Hematopoietic multipotent progenitor cell treated with erythropoietin and hydrocortisone succinate and interleukin-3 and kit ligand, for 17 days (in vitro differentiated cells): ENCODE data around the gene CACNA1H.

Experiments used
- DNase-seq: peaks from one replicate; pipeline ENCODE4 v3.0.0-alpha.2; 2015; ENCODE audit warnings: low spot score

CACNA1H gene

GRCh38 chr16:1211451-1212268 is 58.8 kb downstream of the CACNA1H start:
- DNase-seq: no peak

- no peak for DNase-seq
These were observed 59.8 kb downstream of the CACNA1H start for GRCh38 chr16:1212616-1213194.

GRCh38 chr16:1213231-1213630 is 60.3 kb downstream of the CACNA1H start:
- no peak for DNase-seq

- no peak for DNase-seq
These were observed 61.0 kb downstream of the CACNA1H start for GRCh38 chr16:1213796-1214372.

- DNase-seq: no peak
These were observed 61.8 kb downstream of the CACNA1H start for GRCh38 chr16:1214719-1215118.

- no peak for DNase-seq
These were observed 62.8 kb downstream of the CACNA1H start for GRCh38 chr16:1215574-1216295.

- DNase-seq: no peak
These were observed 63.4 kb downstream of the CACNA1H start for GRCh38 chr16:1216296-1216619.

- no peak for DNase-seq
These were observed 63.9 kb downstream of the CACNA1H start for GRCh38 chr16:1216681-1217400.

GRCh38 chr16:1217526-1217925 is 64.6 kb downstream of the CACNA1H start:
- no peak for DNase-seq

- no peak for DNase-seq
These were observed 65.4 kb downstream of the CACNA1H start for GRCh38 chr16:1218061-1218929.

GRCh38 chr16:1218930-1219611 is 66.2 kb downstream of the CACNA1H start:
- no peak for DNase-seq

- DNase-seq: no peak
These were observed 67.3 kb downstream of the CACNA1H start for GRCh38 chr16:1220098-1220728.

GRCh38 chr16:1220841-1221627 is 68.1 kb downstream of the CACNA1H start:
- DNase-seq: no peak

GRCh38 chr16:1221628-1222552 is 69.0 kb downstream of the CACNA1H start:
- DNase-seq: no peak

- no peak for DNase-seq
These were observed 69.8 kb downstream of the CACNA1H start for GRCh38 chr16:1222553-1223354.

- no peak for DNase-seq
These were observed 70.7 kb downstream of the CACNA1H start for GRCh38 chr16:1223355-1224214.
